ENCODE data around the gene UBTD1. TPM values are rescaled to one million over a fixed set of nuclear protein-coding genes. Genes with fewer than 3 reads are reported as not detected.
"Not testable (repeated sequence)": the region's sequence is repeated elsewhere in the genome, so short reads cannot be mapped to it uniquely, and the experiment has no call there.

The UBTD1 gene
- total RNA-seq, 1 donor from 2014 or later = 37.5 TPM

- Histone ChIP-seq H3K27me3 (no peaks in the 10 kb centered on the region), H3K4me3 (no peak overlapping the region), H3K9me3 (no peaks in the 10 kb centered on the region), H3K36me3 (no peaks in the 10 kb centered on the region), H3K4me1 (peaks cover 23% of the 10 kb centered on the region), H3K27ac (no peak overlapping the region)
- intact Hi-C loops (cut with DNase I) = no loop called here
- DNase-seq (no peak), ATAC-seq (no peak)
- TF ChIP-seq, protein P1, sequence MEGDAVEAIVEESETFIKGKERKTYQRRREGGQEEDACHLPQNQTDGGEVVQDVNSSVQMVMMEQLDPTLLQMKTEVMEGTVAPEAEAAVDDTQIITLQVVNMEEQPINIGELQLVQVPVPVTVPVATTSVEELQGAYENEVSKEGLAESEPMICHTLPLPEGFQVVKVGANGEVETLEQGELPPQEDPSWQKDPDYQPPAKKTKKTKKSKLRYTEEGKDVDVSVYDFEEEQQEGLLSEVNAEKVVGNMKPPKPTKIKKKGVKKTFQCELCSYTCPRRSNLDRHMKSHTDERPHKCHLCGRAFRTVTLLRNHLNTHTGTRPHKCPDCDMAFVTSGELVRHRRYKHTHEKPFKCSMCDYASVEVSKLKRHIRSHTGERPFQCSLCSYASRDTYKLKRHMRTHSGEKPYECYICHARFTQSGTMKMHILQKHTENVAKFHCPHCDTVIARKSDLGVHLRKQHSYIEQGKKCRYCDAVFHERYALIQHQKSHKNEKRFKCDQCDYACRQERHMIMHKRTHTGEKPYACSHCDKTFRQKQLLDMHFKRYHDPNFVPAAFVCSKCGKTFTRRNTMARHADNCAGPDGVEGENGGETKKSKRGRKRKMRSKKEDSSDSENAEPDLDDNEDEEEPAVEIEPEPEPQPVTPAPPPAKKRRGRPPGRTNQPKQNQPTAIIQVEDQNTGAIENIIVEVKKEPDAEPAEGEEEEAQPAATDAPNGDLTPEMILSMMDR (IDR thresholded peaks at IDR 0.05) = no peak
Measured at GRCh38 chr10:97525683-97526110, 27.0 kb downstream of the UBTD1 start.

DNA sequence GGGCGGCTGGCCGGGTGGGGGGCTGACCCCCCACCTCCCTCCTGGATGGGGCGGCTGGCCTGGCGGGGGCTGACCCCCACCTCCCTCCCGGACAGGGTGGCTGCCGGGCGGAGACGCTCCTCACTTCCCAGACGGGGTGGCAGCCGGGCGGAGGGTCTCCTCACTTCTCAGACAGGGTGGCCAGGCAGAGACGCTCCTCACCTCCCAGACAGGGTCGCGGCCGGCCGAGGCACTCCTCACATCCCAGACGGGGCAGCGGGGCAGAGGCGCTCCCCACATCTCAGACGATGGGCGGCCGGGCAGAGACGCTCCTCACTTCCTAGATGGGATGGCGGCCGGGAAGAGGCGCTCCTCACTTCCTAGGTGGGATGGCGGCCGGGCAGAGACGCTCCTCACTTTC, 30.2 kb downstream of the UBTD1 start:
- H3K9me3 ChIP-seq; H3K27ac ChIP-seq; DNase-seq; H3K27me3 ChIP-seq; H3K4me1 ChIP-seq; H3K4me3 ChIP-seq; H3K36me3 ChIP-seq; ATAC-seq; intact Hi-C loops (cut with DNase I): not testable (repeated sequence)

DNA sequence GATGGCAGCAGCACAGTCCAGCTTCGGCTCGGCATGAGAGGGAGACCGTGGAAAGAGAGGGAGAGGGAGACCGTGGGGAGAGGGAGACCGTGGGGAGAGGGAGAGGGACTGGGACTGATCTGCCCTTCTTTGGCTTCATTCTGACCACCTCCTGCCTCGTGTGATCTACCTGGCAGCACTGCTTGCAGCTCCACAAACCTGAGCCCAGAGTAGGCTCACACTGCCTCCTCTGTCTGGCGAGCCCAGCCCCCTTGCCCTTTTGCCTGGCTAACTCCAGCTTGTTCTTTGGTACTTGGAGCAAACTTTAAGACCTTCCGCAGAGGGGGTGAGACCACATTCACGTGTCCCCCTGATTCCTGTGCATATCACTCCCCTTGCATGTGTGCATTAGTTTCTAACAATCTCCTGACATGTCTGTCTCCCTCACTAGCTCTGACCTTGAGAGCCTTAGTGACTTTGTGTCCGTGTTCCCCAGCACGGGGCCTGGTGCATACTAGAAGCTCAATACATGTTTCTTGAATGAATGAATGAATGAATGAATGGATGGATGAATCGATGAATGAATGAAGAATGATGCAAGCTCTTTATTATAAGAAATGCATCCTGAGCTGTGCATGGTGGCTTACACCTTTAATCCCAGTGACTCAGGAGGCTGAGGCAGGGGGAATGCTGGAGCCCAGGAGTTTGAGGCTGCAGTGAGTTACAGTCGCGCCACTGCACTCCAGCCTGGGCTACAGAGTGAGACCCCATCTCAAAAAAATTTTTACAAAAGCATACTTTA, 31.2 kb downstream of the UBTD1 start:
- intact Hi-C loops (cut with DNase I) = no loop called here
- DNase-seq = no peak
- no peak overlapping the region for H3K27ac ChIP-seq

DNA sequence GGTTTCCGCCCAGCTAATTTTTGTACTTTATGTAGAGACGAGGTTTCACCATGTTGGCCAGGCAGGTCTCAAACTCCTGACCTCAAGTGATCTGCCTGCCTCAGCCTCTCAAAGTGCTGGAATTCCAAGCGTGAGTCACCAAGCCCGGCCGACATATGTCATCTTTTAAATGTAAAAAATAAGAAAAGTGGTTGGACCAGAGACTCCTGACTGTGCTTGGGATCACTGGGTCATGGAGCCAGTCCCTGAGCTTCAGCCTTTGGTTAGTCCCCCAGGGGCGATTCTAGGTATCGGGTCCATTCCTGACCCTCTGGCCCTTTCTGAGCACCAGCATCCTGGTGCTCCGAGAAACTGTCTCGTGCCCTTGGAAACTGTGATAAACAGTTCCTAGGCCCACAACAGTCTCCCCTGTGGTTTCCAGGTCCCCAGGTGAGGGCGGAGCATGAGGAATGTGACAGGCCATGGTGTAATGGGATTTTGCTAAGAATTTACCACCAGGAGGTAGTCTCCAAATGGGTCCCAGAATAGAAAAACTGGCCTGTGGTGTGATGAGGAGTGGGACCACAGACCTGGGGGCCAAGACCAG, 32.8 kb downstream of the UBTD1 start:
- H3K27ac ChIP-seq = no peak overlapping the region
- ATAC-seq = no peak
- intact Hi-C loops (cut with DNase I) = no loop called here

More for the DNA sequence above, 31.2 kb downstream of the UBTD1 start:
- Histone ChIP-seq H3K27me3 (no peaks in the 10 kb centered on the region), H3K4me1 (no peaks in the 10 kb centered on the region), H3K9me3 (no peaks in the 10 kb centered on the region), H3K36me3 (no peaks in the 10 kb centered on the region), H3K4me3 (no peak overlapping the region)
- TF ChIP-seq, protein P1 (IDR thresholded peaks at IDR 0.05) = no peak
- no peak for ATAC-seq

GRCh38 chr10:97532935-97533671, 34.4 kb downstream of the UBTD1 start:
- TF ChIP-seq, protein P1 (IDR thresholded peaks at IDR 0.05) = no peak
- DNase-seq (no peak), ATAC-seq (no peak)
- Histone ChIP-seq H3K4me1 (no peaks in the 10 kb centered on the region), H3K9me3 (no peaks in the 10 kb centered on the region), H3K4me3 (no peak overlapping the region), H3K27me3 (no peaks in the 10 kb centered on the region), H3K27ac (no peak overlapping the region), H3K36me3 (no peaks in the 10 kb centered on the region)
- intact Hi-C loops (cut with DNase I) = no loop called here

More for the DNA sequence above, 32.8 kb downstream of the UBTD1 start:
- no peaks in the 10 kb centered on the region for H3K36me3 ChIP-seq
- TF ChIP-seq, protein P1 (IDR thresholded peaks at IDR 0.05) = no peak
- no peaks in the 10 kb centered on the region for H3K4me1 ChIP-seq
- no peaks in the 10 kb centered on the region for H3K27me3 ChIP-seq
- no peak for DNase-seq
- no peaks in the 10 kb centered on the region for H3K9me3 ChIP-seq
- H3K4me3 ChIP-seq = no peak overlapping the region

GRCh38 chr10:97533888-97534287, 35.2 kb downstream of the UBTD1 start:
- peaks cover 2% of the 10 kb centered on the region for H3K4me1 ChIP-seq
- intact Hi-C loops (cut with DNase I) = no loop called here
- ATAC-seq (no peak), DNase-seq (no peak)
- TF ChIP-seq, protein P1 (IDR thresholded peaks at IDR 0.05) = no peak
- H3K9me3 ChIP-seq = no peaks in the 10 kb centered on the region
- H3K27ac ChIP-seq = no peak overlapping the region
- H3K27me3 ChIP-seq = no peaks in the 10 kb centered on the region
- no peak overlapping the region for H3K4me3 ChIP-seq
- no peaks in the 10 kb centered on the region for H3K36me3 ChIP-seq
